GM10248 (cell line): Measurements from ENCODE around the gene RBPJL.

Experiments used
- CTCF ChIA-PET: fragments of 300-600 bp; sonication (Branson Sonifier 250); formaldehyde crosslinking; extraction: SDS; loops from one replicate; lab custom pipeline; 2021; ENCODE audit warnings: antibody characterized with exemption; lab: Yijun Ruan, JAX
- POLR2A ChIA-PET: fragments of 350-650 bp; sonication (Branson Sonifier 250); formaldehyde crosslinking; extraction: SDS; loops from one replicate; lab custom pipeline; 2020; ENCODE audit warnings: antibody characterized with exemption; lab: Yijun Ruan, JAX
- DNase-seq: peaks from one replicate; pipeline ENCODE4 v3.0.0; 2012; ENCODE audit errors: extremely low spot score
- CTCF ChIP-seq: IDR thresholded peaks from 2 replicates; pipeline ENCODE4 v1.5.1; 2012; ENCODE audit warnings: mild to moderate bottlenecking, low read depth; ENCODE audit errors: extremely low read depth, missing control alignments, control extremely low read depth

The RBPJL gene

GRCh38 chr20:45306431-45306982 lies at the start of gene RBPJL:
Gene RBPJL, plus strand, starts transcription at chr20:45306840. Its CDS starts 83 bp downstream, at chr20:45306923.
- DNase-seq = peak; percentile 59
- CTCF ChIA-PET = interaction anchor here (7.2 kb wide), 1 partner anchor 14 kb away, joined by 110 read pairs; no protein-coding TSS in a partner anchor
- POLR2A ChIA-PET = no interaction called here
- TF ChIP-seq CTCF = peak; percentile 61

- ChIA-PET POLR2A (no interaction called here), CTCF (interaction anchor here (1.1 to 1.4 kb wide), 2 partner anchors 9 to 36 kb away, joined by 3 read pairs; no protein-coding TSS in a partner anchor)
- no peak for TF ChIP-seq CTCF
- no peak for DNase-seq
Observed at GRCh38 chr20:45257161-45257560, 49.5 kb upstream of the RBPJL start.

GRCh38 chr20:45257711-45258110 lies 48.9 kb upstream of the RBPJL start:
- CTCF ChIA-PET = interaction anchor here (1.4 kb wide), 1 partner anchor 9 kb away, joined by 3 read pairs; no protein-coding TSS in a partner anchor
- no peak for TF ChIP-seq CTCF

GRCh38 chr20:45258259-45258658 lies 48.4 kb upstream of the RBPJL start:
- ChIA-PET POLR2A (no interaction called here), CTCF (no interaction called here)
- DNase-seq = no peak
- TF ChIP-seq CTCF = no peak

More at GRCh38 chr20:45257711-45258110, 48.9 kb upstream of the RBPJL start:
- no peak for DNase-seq
- POLR2A ChIA-PET = no interaction called here

- DNase-seq = no peak
- TF ChIP-seq CTCF = no peak
- POLR2A ChIA-PET = no interaction called here
- CTCF ChIA-PET = interaction anchor here (1.3 kb wide), 1 partner anchor 10 kb away, joined by 5 read pairs; no protein-coding TSS in a partner anchor
Observed at GRCh38 chr20:45258664-45259063, 48.0 kb upstream of the RBPJL start.

- ChIA-PET POLR2A (no interaction called here), CTCF (no interaction called here)
- DNase-seq = no peak
- TF ChIP-seq CTCF = no peak
Observed at GRCh38 chr20:45263556-45264266, 42.9 kb upstream of the RBPJL start.
